HFF-Myc (cell line): ENCODE data around the gene SPSB4.

ENCODE experiments used
- DNase-seq: peaks from one replicate; pipeline ENCODE4 v3.0.0-alpha.2; 2011; ENCODE audit warnings: low read depth; ENCODE audit errors: extremely low read depth
- H3K4me3 ChIP-seq: replicated peaks from 2 replicates; pipeline ENCODE4 v1.5.1; 2011; ENCODE audit warnings: low read depth, mild to moderate bottlenecking, control low read depth, low read length
- TF ChIP-seq, protein P1 (sequence below): IDR thresholded peaks from 2 replicates; pipeline ENCODE4 v1.5.1; 2012; ENCODE audit warnings: mild to moderate bottlenecking, low read depth, low read length, control low read depth; ENCODE audit errors: missing control alignments

Gene SPSB4

GRCh38 chr3:141050576-141051442 lies at the start of gene SPSB4:
SPSB4 (plus strand) TSS chr3:141051347; CDS start chr3:141066105, 14,758 bp downstream.
- H3K4me3 ChIP-seq, result peak within 1 kb of the TSS; percentile 21
- TF ChIP-seq, protein P1, sequence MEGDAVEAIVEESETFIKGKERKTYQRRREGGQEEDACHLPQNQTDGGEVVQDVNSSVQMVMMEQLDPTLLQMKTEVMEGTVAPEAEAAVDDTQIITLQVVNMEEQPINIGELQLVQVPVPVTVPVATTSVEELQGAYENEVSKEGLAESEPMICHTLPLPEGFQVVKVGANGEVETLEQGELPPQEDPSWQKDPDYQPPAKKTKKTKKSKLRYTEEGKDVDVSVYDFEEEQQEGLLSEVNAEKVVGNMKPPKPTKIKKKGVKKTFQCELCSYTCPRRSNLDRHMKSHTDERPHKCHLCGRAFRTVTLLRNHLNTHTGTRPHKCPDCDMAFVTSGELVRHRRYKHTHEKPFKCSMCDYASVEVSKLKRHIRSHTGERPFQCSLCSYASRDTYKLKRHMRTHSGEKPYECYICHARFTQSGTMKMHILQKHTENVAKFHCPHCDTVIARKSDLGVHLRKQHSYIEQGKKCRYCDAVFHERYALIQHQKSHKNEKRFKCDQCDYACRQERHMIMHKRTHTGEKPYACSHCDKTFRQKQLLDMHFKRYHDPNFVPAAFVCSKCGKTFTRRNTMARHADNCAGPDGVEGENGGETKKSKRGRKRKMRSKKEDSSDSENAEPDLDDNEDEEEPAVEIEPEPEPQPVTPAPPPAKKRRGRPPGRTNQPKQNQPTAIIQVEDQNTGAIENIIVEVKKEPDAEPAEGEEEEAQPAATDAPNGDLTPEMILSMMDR, result no peak
- no peak for DNase-seq

- H3K4me3 ChIP-seq, result no peak overlapping the region
- TF ChIP-seq, protein P1, result no peak
- no peak for DNase-seq
These were observed 44.8 kb upstream of the SPSB4 start for GRCh38 chr3:141006344-141006743.

DNA sequence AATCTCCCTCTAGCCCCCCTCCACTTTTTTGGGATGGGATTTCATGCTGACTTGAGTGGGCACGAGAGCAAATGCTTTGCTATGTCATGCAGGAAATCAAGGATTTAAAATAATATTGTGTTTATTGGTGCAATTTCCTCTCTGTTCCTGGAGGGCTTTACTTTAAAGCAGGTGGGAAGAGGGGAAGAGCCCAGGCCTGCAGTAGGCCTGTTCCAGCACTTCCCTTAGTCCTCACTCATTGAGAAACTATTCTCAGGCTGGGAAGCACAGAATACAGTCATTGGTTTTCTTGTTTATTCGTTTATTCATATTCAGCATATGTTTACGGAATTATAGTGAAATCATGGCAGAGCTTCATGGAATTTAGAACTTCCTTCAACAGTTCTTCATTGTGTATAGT lies 41.7 kb upstream of the SPSB4 start:
- DNase-seq, result no peak
- no peak overlapping the region for H3K4me3 ChIP-seq
- TF ChIP-seq, protein P1, result no peak

GRCh38 chr3:141011232-141011996 lies 39.7 kb upstream of the SPSB4 start:
- H3K4me3 ChIP-seq, result no peak overlapping the region
- peak; percentile 24 for DNase-seq
- TF ChIP-seq, protein P1, result peak; percentile 93

- no peak for DNase-seq
- TF ChIP-seq, protein P1, result no peak
- H3K4me3 ChIP-seq, result no peak overlapping the region
These were observed 39.2 kb upstream of the SPSB4 start for GRCh38 chr3:141011997-141012262.

- H3K4me3 ChIP-seq, result no peak overlapping the region
- TF ChIP-seq, protein P1, result no peak
- no peak for DNase-seq
These were observed 38.6 kb upstream of the SPSB4 start for GRCh38 chr3:141012571-141012970.
